ENCODE results near the gene FXN. TPM values are rescaled to one million over a fixed set of nuclear protein-coding genes. Genes with fewer than 3 reads are reported as not detected.
A peak's percentile ranks its signal among the peaks of the same experiment; 100 is the strongest.

Gene FXN
- total and polyA plus RNA-seq, 2 donors (not counting 1 experiment from before 2014, with no cell fraction given), result 8.8 to 9.6 TPM

DNA sequence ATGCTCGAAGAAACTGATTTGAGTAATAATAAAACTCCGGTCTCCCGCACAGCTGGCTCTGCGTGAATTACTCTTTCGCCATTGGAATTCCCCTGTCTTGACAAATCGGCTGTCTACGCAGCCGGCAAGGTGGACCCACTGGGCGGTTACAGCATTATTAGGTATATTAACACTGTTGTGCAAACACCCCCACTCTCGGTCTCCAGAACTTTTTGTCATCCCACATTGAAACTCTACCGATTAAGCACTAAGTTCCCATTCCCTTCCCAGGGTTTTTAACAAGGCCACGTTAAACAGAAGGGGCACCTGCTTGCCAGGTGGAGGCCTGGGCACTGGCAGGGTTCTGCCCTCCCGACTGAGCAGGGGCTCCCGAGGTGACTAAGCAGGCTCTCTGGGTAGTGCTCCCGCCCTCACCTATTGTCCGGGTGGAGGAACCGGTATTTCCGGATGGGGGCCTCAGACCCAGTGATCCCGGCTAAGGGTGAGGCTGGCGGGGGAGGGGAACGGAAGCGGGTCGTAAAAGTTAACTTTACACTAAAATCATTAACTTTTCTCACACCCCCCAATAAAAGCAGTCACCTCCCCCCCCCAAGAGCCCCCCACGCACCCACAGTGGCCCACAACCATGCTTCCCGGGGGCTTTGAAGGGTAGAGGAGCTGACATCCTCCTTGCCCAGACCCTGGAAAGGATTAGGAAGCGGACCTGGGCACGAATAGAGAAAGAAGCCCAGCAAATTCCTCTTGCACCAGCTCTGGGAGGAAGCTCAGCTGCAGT, 85.0 kb downstream of the FXN start:
- H3K4me3 Mint-ChIP-seq, result peak overlapping the region; percentile 81
- ChIA-PET POLR2A (no interaction called here), CTCF (interaction anchor here (0.5 kb wide), 1 partner anchor 90 kb away, joined by 3 read pairs; no protein-coding TSS in a partner anchor)
- no peaks in the 10 kb centered on the region for H3K36me3 ChIP-seq (replicated peaks in 1 of 2; ENCODE audit: control extremely low read depth in 1 of 2, control insufficient read depth in 1 of 2, extremely low read depth in 1 of 2, insufficient read depth in 2 of 2, low read length in 1 of 2)
- DNase-seq, result peak; percentile 9
- no peaks in the 10 kb centered on the region for H3K79me2 ChIP-seq (ENCODE audit: control insufficient read depth, insufficient read depth, low read length)
- no peak overlapping the region for H3K27ac ChIP-seq (ENCODE audit: low read length in 2 of 2)
- TF ChIP-seq EZH2 (IDR thresholded peaks at IDR 0.05; ENCODE audit: borderline replicate concordance, insufficient read depth, low read depth, low read length, poor library complexity, severe bottlenecking), result no peak
- TF ChIP-seq, protein P1, sequence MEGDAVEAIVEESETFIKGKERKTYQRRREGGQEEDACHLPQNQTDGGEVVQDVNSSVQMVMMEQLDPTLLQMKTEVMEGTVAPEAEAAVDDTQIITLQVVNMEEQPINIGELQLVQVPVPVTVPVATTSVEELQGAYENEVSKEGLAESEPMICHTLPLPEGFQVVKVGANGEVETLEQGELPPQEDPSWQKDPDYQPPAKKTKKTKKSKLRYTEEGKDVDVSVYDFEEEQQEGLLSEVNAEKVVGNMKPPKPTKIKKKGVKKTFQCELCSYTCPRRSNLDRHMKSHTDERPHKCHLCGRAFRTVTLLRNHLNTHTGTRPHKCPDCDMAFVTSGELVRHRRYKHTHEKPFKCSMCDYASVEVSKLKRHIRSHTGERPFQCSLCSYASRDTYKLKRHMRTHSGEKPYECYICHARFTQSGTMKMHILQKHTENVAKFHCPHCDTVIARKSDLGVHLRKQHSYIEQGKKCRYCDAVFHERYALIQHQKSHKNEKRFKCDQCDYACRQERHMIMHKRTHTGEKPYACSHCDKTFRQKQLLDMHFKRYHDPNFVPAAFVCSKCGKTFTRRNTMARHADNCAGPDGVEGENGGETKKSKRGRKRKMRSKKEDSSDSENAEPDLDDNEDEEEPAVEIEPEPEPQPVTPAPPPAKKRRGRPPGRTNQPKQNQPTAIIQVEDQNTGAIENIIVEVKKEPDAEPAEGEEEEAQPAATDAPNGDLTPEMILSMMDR (IDR thresholded peaks at IDR 0.05), result no peak
- ATAC-seq (ENCODE audit: low read depth), result no peak
- peaks cover 12 to 16% of the 10 kb centered on the region in 2 donors for H3K4me1 ChIP-seq (ENCODE audit: control insufficient read depth in 2 of 2, insufficient read depth in 2 of 2, low read length in 2 of 2)
- peak overlapping the region; percentile 68 for H3K9ac ChIP-seq (ENCODE audit: low read length)
- no peaks in the 10 kb centered on the region for H3K27me3 Mint-ChIP-seq
- 33% methylated on average over 18 of the region's 27 CpGs for WGBS (ENCODE audit: insufficient coverage)
- H3K9me3 Mint-ChIP-seq (ENCODE audit: insufficient read depth), result no peaks in the 10 kb centered on the region
- intact Hi-C loops (cut with micrococcal nuclease), result loop anchor here (5.0 kb wide), 2 partner anchors 52 to 83 kb away; partner anchors contain the start of genes FXN and TJP2
- H3K27ac Mint-ChIP-seq, result no peak overlapping the region
- H3K4me2 ChIP-seq (replicated peaks; ENCODE audit: low read depth, low read length, poor library complexity, severe bottlenecking), result peak overlapping the region; percentile 97
- peak overlapping the region in 4 of 5 experiments; percentile 45 to 89 (median 64) for H3K4me3 ChIP-seq (ENCODE audit: control extremely low read depth in 1 of 5, extremely low read depth in 1 of 5, insufficient read depth in 1 of 5, low read depth in 2 of 5, low read length in 4 of 5)
- peaks cover 15% of the 10 kb centered on the region for H3K4me1 Mint-ChIP-seq
- no peaks in the 10 kb centered on the region for H3K9me3 ChIP-seq (ENCODE audit: control extremely low read depth in 1 of 3, control insufficient read depth in 2 of 3, insufficient read depth in 1 of 3, low read length in 2 of 3)
- H3K27me3 ChIP-seq (replicated peaks in 1 of 4; ENCODE audit: control extremely low read depth in 1 of 4, control insufficient read depth in 3 of 4, insufficient read depth in 4 of 4, low read length in 3 of 4), result peaks cover 0 to 6% (median 0%) of the 10 kb centered on the region in 4 experiments
- no peaks in the 10 kb centered on the region for H4K20me1 ChIP-seq (ENCODE audit: control insufficient read depth, insufficient read depth, low read length, poor library complexity, severe bottlenecking)
- peak overlapping the region; percentile 82 for H2AFZ ChIP-seq (ENCODE audit: insufficient read depth, low read depth, low read length, poor library complexity, severe bottlenecking)

All from B cell (primary cell).